A673 (cell line): ENCODE measurements around the gene FOLR3. TPM values are rescaled to one million over a fixed set of nuclear protein-coding genes. Genes with fewer than 3 reads are reported as not detected.
"Not testable (repeated sequence)": the region's sequence is repeated elsewhere in the genome, so short reads cannot be mapped to it uniquely, and the experiment has no call there.

Experiments
- BruUV-seq: library from RNA; stranded (reverse); fragments of 400-500 nt; replicated peaks from 2 replicates; lab custom pipeline; 2021; lab: Mats Ljungman, UMichigan
- CTCF ChIA-PET: fragments of 300-600 bp; sonication (Branson Sonifier 250); formaldehyde crosslinking; loops from one replicate; lab custom pipeline; 2022; ENCODE audit warnings: antibody characterized with exemption; lab: Charles Lee
- POLR2A ChIA-PET: fragments of 300-600 bp; sonication (Branson Sonifier 250); formaldehyde crosslinking; loops from one replicate; lab custom pipeline; 2022; ENCODE audit warnings: antibody characterized with exemption; ENCODE audit not compliant: low non-redundant PET; lab: Charles Lee
- DNase-seq: peaks from one replicate; pipeline ENCODE4 v3.0.0-alpha.2; 2015; ENCODE audit warnings: low spot score
- H3K27ac ChIP-seq: fragments of 200-600 bp; sonication (generic); 2 replicates; pipeline ENCODE4 v1.5.1; 2016; ENCODE audit warnings: mixed run types, low read depth, mild to moderate bottlenecking, mixed read lengths, antibody characterized with exemption, low read length; ENCODE audit not compliant: poor library complexity, severe bottlenecking
- H3K27me3 ChIP-seq: fragments of 200-600 bp; sonication (generic); replicated peaks from 2 replicates; pipeline ENCODE4 v1.6.1; 2017; ENCODE audit warnings: mixed run types, low read depth, mild to moderate bottlenecking, mixed read lengths, antibody characterized with exemption, low read length; ENCODE audit not compliant: insufficient read depth, poor library complexity
- H3K36me3 ChIP-seq: fragments of 200-600 bp; sonication (generic); 2 replicates; pipeline ENCODE4 v1.6.1; 2016; ENCODE audit warnings: mixed run types, mild to moderate bottlenecking, mixed read lengths, antibody characterized with exemption, low read length; ENCODE audit not compliant: insufficient read depth, poor library complexity, severe bottlenecking
- H3K4me1 ChIP-seq: fragments of 200-600 bp; sonication (generic); 2 replicates; pipeline ENCODE4 v1.6.1; 2017; ENCODE audit warnings: mixed run types, mild to moderate bottlenecking, mixed read lengths, antibody characterized with exemption, low read length; ENCODE audit not compliant: insufficient read depth, poor library complexity, severe bottlenecking
- H3K4me3 ChIP-seq: fragments of 200-600 bp; sonication (generic); 2 replicates; pipeline ENCODE4 v1.5.1; 2016; ENCODE audit warnings: low read depth, mixed run types, mild to moderate bottlenecking, mixed read lengths, low read length; ENCODE audit not compliant: poor library complexity, severe bottlenecking
- H3K9me3 ChIP-seq: fragments of 200-600 bp; sonication (generic); 2 replicates; pipeline ENCODE4 v1.6.1; 2016; ENCODE audit warnings: mixed run types, low read depth, mild to moderate bottlenecking, mixed read lengths, antibody characterized with exemption, low read length; ENCODE audit not compliant: poor library complexity, severe bottlenecking
- intact Hi-C: fragments of 100-400 bp; cut with micrococcal nuclease; formaldehyde crosslinking; loops from one replicate; pipeline ENCODE4 v1.10.0; 2022; ENCODE audit not compliant: unreplicated experiment
- total RNA-seq: library from RNA; stranded (reverse); gene quantifications from 2 replicates; pipeline ENCODE4 v1.2.3, GENCODE V29; 2021
- TF ChIP-seq, protein P1 (sequence below): fragments of 300-800, 200-600 bp; sonication (generic); conservative IDR thresholded peaks from 2 replicates; pipeline ENCODE4 v1.5.1; 2017; ENCODE audit warnings: low read depth, mild to moderate bottlenecking, antibody characterized with exemption, low read length, moderate library complexity, mixed read lengths

FOLR3 gene
- total RNA-seq, 1 experiment from 2014 or later, result not detected

DNA sequence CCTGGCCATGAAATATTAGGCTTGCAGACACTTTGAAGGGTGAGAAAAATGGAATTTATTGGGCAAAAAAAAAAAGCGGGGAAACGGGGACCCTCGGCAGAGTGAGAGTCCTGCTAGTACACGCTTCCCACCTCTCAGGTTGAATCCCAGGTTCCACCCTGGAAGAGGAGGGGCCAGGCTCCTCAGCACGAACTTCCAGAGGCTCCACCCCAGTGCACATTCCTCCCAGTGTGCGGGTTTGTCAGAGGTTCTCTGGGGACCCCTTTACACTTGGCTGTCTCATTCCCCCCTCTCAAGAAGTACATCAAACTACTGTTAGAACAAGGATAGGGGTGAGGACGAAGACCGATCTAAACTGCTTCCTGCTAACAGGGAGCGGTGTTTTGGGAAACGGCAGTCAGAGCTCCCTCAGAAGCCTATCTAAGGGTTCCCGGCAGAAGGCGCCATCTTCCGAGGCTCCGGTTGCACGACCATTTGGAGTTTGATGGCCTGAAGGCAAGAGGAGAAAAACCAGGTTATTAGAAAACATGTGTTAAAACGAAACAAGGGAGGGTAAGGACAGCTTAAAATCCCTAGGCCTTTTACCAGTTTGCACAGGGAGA is 27.5 kb downstream of the FOLR3 start:
- intact Hi-C loops, result no loop called here
- ChIA-PET CTCF (no interaction called here), POLR2A (no interaction called here)
- Histone ChIP-seq H3K27me3 (peaks cover 3% of the 10 kb centered on the region), H3K4me1 (no peaks in the 10 kb centered on the region), H3K9me3 (no peaks in the 10 kb centered on the region), H3K4me3 (no peak overlapping the region), H3K36me3 (no peaks in the 10 kb centered on the region), H3K27ac (no peak overlapping the region)
- no TSS peak for BruUV-seq
- no peak for DNase-seq
- TF ChIP-seq, protein P1, sequence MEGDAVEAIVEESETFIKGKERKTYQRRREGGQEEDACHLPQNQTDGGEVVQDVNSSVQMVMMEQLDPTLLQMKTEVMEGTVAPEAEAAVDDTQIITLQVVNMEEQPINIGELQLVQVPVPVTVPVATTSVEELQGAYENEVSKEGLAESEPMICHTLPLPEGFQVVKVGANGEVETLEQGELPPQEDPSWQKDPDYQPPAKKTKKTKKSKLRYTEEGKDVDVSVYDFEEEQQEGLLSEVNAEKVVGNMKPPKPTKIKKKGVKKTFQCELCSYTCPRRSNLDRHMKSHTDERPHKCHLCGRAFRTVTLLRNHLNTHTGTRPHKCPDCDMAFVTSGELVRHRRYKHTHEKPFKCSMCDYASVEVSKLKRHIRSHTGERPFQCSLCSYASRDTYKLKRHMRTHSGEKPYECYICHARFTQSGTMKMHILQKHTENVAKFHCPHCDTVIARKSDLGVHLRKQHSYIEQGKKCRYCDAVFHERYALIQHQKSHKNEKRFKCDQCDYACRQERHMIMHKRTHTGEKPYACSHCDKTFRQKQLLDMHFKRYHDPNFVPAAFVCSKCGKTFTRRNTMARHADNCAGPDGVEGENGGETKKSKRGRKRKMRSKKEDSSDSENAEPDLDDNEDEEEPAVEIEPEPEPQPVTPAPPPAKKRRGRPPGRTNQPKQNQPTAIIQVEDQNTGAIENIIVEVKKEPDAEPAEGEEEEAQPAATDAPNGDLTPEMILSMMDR, result no peak

DNA sequence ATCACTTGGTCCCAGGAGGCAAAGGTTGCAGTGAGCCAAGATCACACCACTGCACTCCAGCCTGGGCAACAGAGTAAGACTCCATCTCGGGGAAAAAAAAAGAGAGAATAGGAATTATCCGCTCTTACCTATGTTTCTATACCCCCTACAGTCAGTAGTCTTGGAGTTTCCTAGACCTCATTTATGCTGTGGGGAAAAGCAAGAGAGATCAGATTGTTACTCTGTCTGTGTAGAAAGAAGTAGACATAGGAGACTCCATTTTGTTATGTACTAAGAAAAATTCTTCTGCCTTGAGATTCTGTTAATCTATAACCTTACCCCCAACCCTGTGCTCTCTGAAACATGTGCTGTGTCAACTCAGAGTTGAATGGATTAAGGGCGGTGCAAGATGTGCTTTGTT is 28.7 kb downstream of the FOLR3 start:
- H3K9me3 ChIP-seq, H3K27ac ChIP-seq, POLR2A ChIA-PET, DNase-seq, H3K4me1 ChIP-seq, H3K36me3 ChIP-seq, intact Hi-C loops, BruUV-seq, H3K4me3 ChIP-seq, H3K27me3 ChIP-seq: not testable (repeated sequence)
- CTCF ChIA-PET, result interaction anchor here (0.6 kb wide), 1 partner anchor 15 kb away, joined by 3 read pairs; no protein-coding TSS in a partner anchor

DNA sequence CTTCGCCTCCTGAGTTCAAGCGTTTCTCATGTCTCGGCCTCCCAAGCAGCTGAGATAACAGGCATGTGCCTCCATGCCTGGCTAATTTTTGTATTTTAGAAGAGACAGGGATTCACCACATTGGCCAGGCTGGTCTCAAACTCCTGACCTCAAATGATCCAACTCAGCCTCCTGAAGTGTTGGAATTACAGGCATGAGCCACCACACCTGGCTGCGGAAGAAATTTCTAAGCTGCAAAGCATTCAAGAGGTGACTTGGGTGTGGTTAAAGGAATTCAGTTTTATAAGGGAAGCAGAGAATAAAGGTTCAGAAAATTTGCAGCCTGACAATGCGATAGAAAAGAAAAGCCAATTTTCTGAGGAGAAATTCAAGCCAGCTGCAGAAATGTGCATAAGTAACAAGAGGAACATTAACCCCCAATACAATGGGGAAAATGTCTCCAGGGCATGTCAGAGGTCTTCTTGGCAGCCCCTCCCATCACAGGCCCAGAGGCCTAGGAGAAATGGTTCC is 33.6 kb downstream of the FOLR3 start:
- H3K4me3 ChIP-seq, H3K27me3 ChIP-seq, DNase-seq, H3K4me1 ChIP-seq, CTCF ChIA-PET, POLR2A ChIA-PET, H3K9me3 ChIP-seq, H3K27ac ChIP-seq, BruUV-seq, intact Hi-C loops, H3K36me3 ChIP-seq: not testable (repeated sequence)

- DNase-seq, H3K4me3 ChIP-seq, POLR2A ChIA-PET, CTCF ChIA-PET, H3K36me3 ChIP-seq, H3K9me3 ChIP-seq, H3K27ac ChIP-seq, H3K27me3 ChIP-seq, BruUV-seq, H3K4me1 ChIP-seq, intact Hi-C loops: not testable (repeated sequence)
Measured at GRCh38 chr11:72169754-72170153, 34.2 kb downstream of the FOLR3 start.

- H3K27ac ChIP-seq, CTCF ChIA-PET, intact Hi-C loops, DNase-seq, POLR2A ChIA-PET, H3K9me3 ChIP-seq, H3K36me3 ChIP-seq, BruUV-seq, H3K4me1 ChIP-seq, H3K4me3 ChIP-seq, H3K27me3 ChIP-seq: not testable (repeated sequence)
Measured at GRCh38 chr11:72172043-72172442, 36.5 kb downstream of the FOLR3 start.
